CD4-positive, CD25-positive, alpha-beta regulatory T cell (primary cell): ENCODE measurements around the gene ZNF248. TPM values are rescaled to one million over a fixed set of nuclear protein-coding genes. Genes with fewer than 3 reads are reported as not detected.
"Not testable (repeated sequence)": the region's sequence is repeated elsewhere in the genome, so short reads cannot be mapped to it uniquely, and the experiment has no call there.

Source experiments
- ATAC-seq, 2 donors: fragments of 150-1000 bp; cut with Tn5 transposase; one replicate each; pipeline ENCODE4 v1.10.0; 2021; ENCODE audit warnings: low read depth in 2 of 2, moderate number of reproducible peaks in 2 of 2, moderate library complexity in 1 of 2
- DNase-seq, 3 donors: peaks; one replicate each; pipeline versions ENCODE4 v3.0.0 to v3.0.0-alpha.2; 2012 to 2022; ENCODE audit warnings: mixed read lengths in 1 of 3
- H3K27ac ChIP-seq: one replicate; pipeline ENCODE4 v1.7.0; 2013; ENCODE audit warnings: mild to moderate bottlenecking, low read length; ENCODE audit not compliant: insufficient read depth, poor library complexity, severe bottlenecking
- H3K27me3 ChIP-seq: one replicate; pipeline ENCODE4 v1.7.0; 2013; ENCODE audit warnings: low read length; ENCODE audit not compliant: control insufficient read depth, insufficient read depth
- H3K36me3 ChIP-seq: one replicate; pipeline ENCODE4 v1.7.0; 2013; ENCODE audit warnings: mild to moderate bottlenecking, low read length, moderate library complexity; ENCODE audit not compliant: control insufficient read depth, insufficient read depth
- H3K4me1 ChIP-seq: 2 replicates; pipeline ENCODE4 v1.7.0; 2013; ENCODE audit warnings: mild to moderate bottlenecking, low read length; ENCODE audit not compliant: insufficient read depth, control insufficient read depth, poor library complexity, severe bottlenecking
- H3K4me3 ChIP-seq: one replicate; pipeline ENCODE4 v1.7.0; 2013; ENCODE audit warnings: low read depth, mild to moderate bottlenecking, low read length, moderate library complexity
- H3K9me3 ChIP-seq, 2 experiments: 1 replicate in 1 of 2; 2 replicates in 1 of 2; pipeline ENCODE4 v1.7.0; 2013; ENCODE audit warnings: low read length in 2 of 2, mild to moderate bottlenecking in 1 of 2, moderate library complexity in 1 of 2; ENCODE audit not compliant: control insufficient read depth in 2 of 2
- H3K27ac Mint-ChIP-seq, 3 donors: one replicate each; pipeline ENCODE4 v1.8.0; 2020 to 2022; ENCODE audit warnings: mild to moderate bottlenecking in 3 of 3, mixed read lengths in 3 of 3, moderate library complexity in 2 of 3
- H3K27me3 Mint-ChIP-seq: one replicate; pipeline ENCODE4 v1.8.0; 2022; ENCODE audit warnings: mild to moderate bottlenecking, mixed read lengths
- H3K36me3 Mint-ChIP-seq: one replicate; pipeline ENCODE4 v1.8.0; 2020; ENCODE audit warnings: mixed read lengths
- H3K4me1 Mint-ChIP-seq, 4 donors: one replicate each; pipeline ENCODE4 v1.8.0; 2020 to 2022; ENCODE audit warnings: mixed read lengths in 4 of 4, mild to moderate bottlenecking in 1 of 4
- H3K4me3 Mint-ChIP-seq, 4 donors: one replicate each; pipeline ENCODE4 v1.8.0; 2020 to 2022; ENCODE audit warnings: mild to moderate bottlenecking in 4 of 4, mixed read lengths in 4 of 4, moderate library complexity in 3 of 4
- H3K9me3 Mint-ChIP-seq, 7 donors: one replicate each; pipeline ENCODE4 v1.8.0; 2020 to 2022; ENCODE audit warnings: mixed read lengths in 7 of 7, mild to moderate bottlenecking in 3 of 7, moderate library complexity in 2 of 7
- polyA plus RNA-seq, 4 donors: library from polyadenylated mRNA; unstranded; fragments of 300-500 nt; fragmentation: Illumina TruSeq; gene quantifications; one replicate each; pipeline ENCODE4 v1.2.3, GENCODE V29; 2021
- total RNA-seq: library from RNA; stranded (reverse); gene quantifications from one replicate; pipeline ENCODE4 v1.2.3, GENCODE V29; 2022

The ZNF248 gene
- total and polyA plus RNA-seq, 5 donors from 2014 or later = 3.1 to 5.7 (median 4.9) TPM

DNA sequence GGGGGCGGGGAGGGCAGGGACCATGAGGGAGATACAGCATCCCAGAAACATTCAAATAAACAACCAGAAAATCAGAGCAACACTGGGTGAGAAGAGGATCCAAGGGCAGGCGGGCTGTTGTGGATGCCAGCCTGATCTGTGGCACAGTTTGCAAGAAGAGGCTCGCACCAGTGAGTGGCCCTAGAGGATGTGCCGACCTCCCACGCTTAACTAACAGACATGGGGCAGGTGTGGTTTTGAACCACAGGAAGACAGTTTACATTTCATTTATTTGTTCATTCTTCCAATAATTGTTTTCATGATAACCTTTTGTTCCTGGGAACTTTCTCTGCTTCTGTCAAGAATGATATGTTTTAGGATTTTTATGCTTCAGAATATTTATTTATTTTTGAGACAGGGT lies 115.6 kb downstream of the ZNF248 start:
- no peaks in the 10 kb centered on the region for H3K4me1 ChIP-seq
- Mint-ChIP-seq H3K4me1 (no peaks in the 10 kb centered on the region), H3K36me3 (no peaks in the 10 kb centered on the region), H3K27ac (no peak overlapping the region), H3K9me3 (peaks cover 0 to 9% (median 3%) of the 10 kb centered on the region in 7 donors), H3K4me3 (no peak overlapping the region), H3K27me3 (no peaks in the 10 kb centered on the region)
- H3K4me3 ChIP-seq = no peak overlapping the region
- no peak overlapping the region for H3K27ac ChIP-seq
- no peaks in the 10 kb centered on the region for H3K36me3 ChIP-seq
- ATAC-seq (no peak), DNase-seq (no peak)
- H3K27me3 ChIP-seq = no peaks in the 10 kb centered on the region
- H3K9me3 ChIP-seq = no peaks in the 10 kb centered on the region

DNA sequence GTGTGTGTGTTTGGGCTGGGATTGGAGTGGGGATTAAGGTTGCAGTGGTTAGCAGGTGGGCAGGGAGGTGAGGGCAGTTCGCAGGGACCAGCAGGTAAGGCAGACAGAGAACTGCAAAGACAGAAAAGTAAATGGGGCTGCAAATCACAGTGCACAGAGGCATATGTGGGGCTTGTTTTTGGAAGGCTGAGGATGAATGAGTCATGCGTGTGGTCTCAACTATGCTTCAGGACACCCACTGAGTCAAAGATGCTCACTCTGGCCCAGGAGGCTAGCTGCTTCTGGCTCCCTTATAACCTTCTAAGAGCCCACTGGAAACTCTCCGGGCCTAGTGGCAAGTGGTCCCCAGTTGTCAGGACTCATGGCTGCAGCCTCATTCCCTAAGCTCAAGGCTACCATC lies 118.2 kb downstream of the ZNF248 start:
- Histone ChIP-seq H3K36me3 (no peaks in the 10 kb centered on the region), H3K27me3 (no peaks in the 10 kb centered on the region), H3K4me3 (no peak overlapping the region), H3K4me1 (no peaks in the 10 kb centered on the region), H3K27ac (no peak overlapping the region), H3K9me3 (no peaks in the 10 kb centered on the region)
- H3K9me3 Mint-ChIP-seq = peaks cover 0 to 6% (median 0%) of the 10 kb centered on the region in 7 donors
- DNase-seq (no peak), ATAC-seq (no peak)
- H3K27ac Mint-ChIP-seq = no peak overlapping the region
- H3K36me3 Mint-ChIP-seq = no peaks in the 10 kb centered on the region
- no peak overlapping the region for H3K4me3 Mint-ChIP-seq
- no peaks in the 10 kb centered on the region for H3K27me3 Mint-ChIP-seq
- no peaks in the 10 kb centered on the region for H3K4me1 Mint-ChIP-seq

DNA sequence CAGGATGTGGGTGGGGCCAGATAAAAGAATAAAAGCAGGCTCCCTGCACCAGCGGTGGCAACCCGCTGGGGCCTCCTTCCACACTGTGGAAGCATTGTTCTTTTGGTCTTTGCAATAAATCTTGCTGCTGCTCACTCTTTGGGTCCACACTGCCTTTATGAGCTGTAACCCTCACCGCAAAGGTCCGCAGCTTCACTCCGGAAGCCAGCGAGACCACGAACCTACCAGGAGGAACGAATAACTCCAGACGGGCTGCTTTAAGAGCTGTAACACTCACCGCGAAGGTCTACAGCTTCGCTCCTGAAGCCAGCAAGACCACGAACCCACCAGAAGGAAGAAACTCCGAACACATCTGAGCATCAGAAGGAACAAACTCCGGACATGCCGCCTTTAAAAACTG lies 119.2 kb downstream of the ZNF248 start:
- DNase-seq, H3K4me1 ChIP-seq, H3K27ac ChIP-seq, H3K4me3 ChIP-seq, ATAC-seq, H3K36me3 ChIP-seq, H3K27me3 ChIP-seq, H3K27ac Mint-ChIP-seq, H3K4me3 Mint-ChIP-seq, H3K4me1 Mint-ChIP-seq, H3K36me3 Mint-ChIP-seq, H3K27me3 Mint-ChIP-seq, H3K9me3 Mint-ChIP-seq, H3K9me3 ChIP-seq: not testable (repeated sequence)

DNA sequence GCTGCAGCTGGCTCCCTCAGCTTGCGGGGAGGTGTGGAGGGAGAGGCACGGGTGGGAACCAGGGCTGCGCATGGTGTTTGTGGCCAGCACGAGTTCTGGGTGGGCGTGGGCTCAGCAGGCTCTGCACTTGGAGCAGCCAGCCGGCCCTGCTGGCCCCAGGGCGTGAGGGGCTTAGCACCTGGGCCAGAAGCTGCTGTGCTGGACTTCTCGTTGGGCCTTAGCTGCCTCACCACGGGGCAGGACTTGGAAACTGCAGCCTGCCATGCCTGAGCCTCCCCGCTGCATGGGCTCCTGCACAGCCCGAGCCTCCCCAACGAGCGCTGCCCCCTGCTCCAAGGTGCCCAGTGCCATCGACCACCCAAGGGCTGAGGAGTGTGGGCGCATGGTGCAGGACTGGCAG lies 120.1 kb downstream of the ZNF248 start:
- Histone ChIP-seq H3K4me1 (no peaks in the 10 kb centered on the region), H3K4me3 (no peak overlapping the region), H3K9me3 (no peaks in the 10 kb centered on the region), H3K27me3 (no peaks in the 10 kb centered on the region), H3K27ac (no peak overlapping the region), H3K36me3 (no peaks in the 10 kb centered on the region)
- no peaks in the 10 kb centered on the region for H3K4me1 Mint-ChIP-seq
- no peaks in the 10 kb centered on the region for H3K27me3 Mint-ChIP-seq
- H3K9me3 Mint-ChIP-seq = peaks cover 0 to 6% (median 0%) of the 10 kb centered on the region in 7 donors
- no peak for DNase-seq
- no peak for ATAC-seq
- no peaks in the 10 kb centered on the region for H3K36me3 Mint-ChIP-seq
- no peak overlapping the region for H3K4me3 Mint-ChIP-seq
- no peak overlapping the region for H3K27ac Mint-ChIP-seq

DNA sequence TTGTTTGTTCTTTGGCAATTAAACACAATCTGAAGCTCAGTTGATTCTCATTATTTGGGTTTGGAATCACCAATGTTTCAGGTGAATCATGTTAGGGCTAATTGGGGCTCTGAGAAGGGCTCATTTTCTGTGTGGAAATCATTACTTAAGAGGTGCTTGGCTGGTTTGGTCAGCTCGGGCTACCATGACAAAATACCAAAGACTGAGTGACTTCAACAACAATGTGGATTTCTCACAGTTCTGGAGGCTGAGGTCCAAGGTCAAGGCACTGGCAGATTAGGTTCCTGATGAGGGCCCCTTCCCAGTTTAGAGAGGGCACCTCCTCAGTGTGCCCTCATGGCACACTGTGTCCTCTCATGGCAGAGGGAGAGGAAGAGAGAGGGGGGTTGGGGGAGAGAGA lies 121.3 kb downstream of the ZNF248 start:
- no peaks in the 10 kb centered on the region for H3K36me3 ChIP-seq
- H3K27me3 ChIP-seq = no peaks in the 10 kb centered on the region
- H3K4me1 ChIP-seq = no peaks in the 10 kb centered on the region
- H3K36me3 Mint-ChIP-seq = no peaks in the 10 kb centered on the region
- no peak overlapping the region for H3K4me3 Mint-ChIP-seq
- no peaks in the 10 kb centered on the region for H3K4me1 Mint-ChIP-seq
- no peaks in the 10 kb centered on the region for H3K9me3 ChIP-seq
- H3K27ac ChIP-seq = no peak overlapping the region
- H3K27ac Mint-ChIP-seq = no peak overlapping the region
- no peak overlapping the region for H3K4me3 ChIP-seq
- peaks cover 0 to 6% (median 0%) of the 10 kb centered on the region in 7 donors for H3K9me3 Mint-ChIP-seq
- H3K27me3 Mint-ChIP-seq = no peaks in the 10 kb centered on the region
- no peak for DNase-seq
- no peak for ATAC-seq

DNA sequence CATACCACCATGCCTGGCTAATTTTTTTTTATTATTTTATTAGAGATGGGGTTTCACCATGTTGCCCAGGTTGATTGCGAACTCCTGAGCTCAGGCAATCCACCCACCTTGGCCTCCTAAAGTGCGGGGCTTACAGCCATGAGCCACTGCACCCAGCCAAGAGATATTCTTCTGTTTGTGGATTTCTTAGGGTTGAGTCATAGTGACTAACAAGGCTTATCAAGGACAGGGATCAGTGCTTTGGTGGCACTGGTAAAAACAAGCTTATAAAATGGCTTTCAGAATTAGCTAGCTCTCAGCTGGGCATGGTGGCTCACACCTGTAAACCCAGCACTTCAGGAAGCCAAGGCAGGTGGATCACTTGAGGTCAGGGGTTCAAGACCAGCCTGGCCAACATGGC lies 122.4 kb downstream of the ZNF248 start:
- H3K4me3 Mint-ChIP-seq = no peak overlapping the region
- H3K27me3 ChIP-seq = no peaks in the 10 kb centered on the region
- H3K9me3 Mint-ChIP-seq = peaks cover 0 to 8% (median 0%) of the 10 kb centered on the region in 7 donors
- H3K4me3 ChIP-seq = no peak overlapping the region
- DNase-seq (no peak), ATAC-seq (no peak)
- no peaks in the 10 kb centered on the region for H3K9me3 ChIP-seq
- no peaks in the 10 kb centered on the region for H3K36me3 Mint-ChIP-seq
- H3K27me3 Mint-ChIP-seq = no peaks in the 10 kb centered on the region
- no peaks in the 10 kb centered on the region for H3K4me1 ChIP-seq
- H3K4me1 Mint-ChIP-seq = no peaks in the 10 kb centered on the region
- no peak overlapping the region for H3K27ac Mint-ChIP-seq
- no peak overlapping the region for H3K27ac ChIP-seq
- no peaks in the 10 kb centered on the region for H3K36me3 ChIP-seq

Other genes starting within 250 kb of the ZNF248 start
- gene ZNF25, start 119.0 kb upstream of the ZNF248 start, total RNA-seq = 5.9 TPM
- gene ZNF25, start 119.0 kb upstream of the ZNF248 start, polyA plus RNA-seq = 1 to 10 TPM; 3.0 to 5.6 (median 5.1) TPM
- gene ZNF33A, start 153.1 kb upstream of the ZNF248 start, total RNA-seq = 46.0 TPM
- 10 to 100 TPM; 17.0 to 21.6 (median 19.3) TPM for gene ZNF33A, start 153.1 kb upstream of the ZNF248 start, polyA plus RNA-seq
- 18.8 TPM for gene ZNF37A, start 236.7 kb upstream of the ZNF248 start, total RNA-seq
- gene ZNF37A, start 236.7 kb upstream of the ZNF248 start, polyA plus RNA-seq = 1 to 10 TPM; 4.2 to 4.7 (median 4.3) TPM